ENCODE data around the gene PFN1. TPM values are rescaled to one million over a fixed set of nuclear protein-coding genes. Genes with fewer than 3 reads are reported as not detected.
A peak's percentile ranks its signal among the peaks of the same experiment; 100 is the strongest.

PFN1 gene
- total and polyA plus RNA-seq, 7 donors: 690 to 1,404 (median 911) TPM

DNA sequence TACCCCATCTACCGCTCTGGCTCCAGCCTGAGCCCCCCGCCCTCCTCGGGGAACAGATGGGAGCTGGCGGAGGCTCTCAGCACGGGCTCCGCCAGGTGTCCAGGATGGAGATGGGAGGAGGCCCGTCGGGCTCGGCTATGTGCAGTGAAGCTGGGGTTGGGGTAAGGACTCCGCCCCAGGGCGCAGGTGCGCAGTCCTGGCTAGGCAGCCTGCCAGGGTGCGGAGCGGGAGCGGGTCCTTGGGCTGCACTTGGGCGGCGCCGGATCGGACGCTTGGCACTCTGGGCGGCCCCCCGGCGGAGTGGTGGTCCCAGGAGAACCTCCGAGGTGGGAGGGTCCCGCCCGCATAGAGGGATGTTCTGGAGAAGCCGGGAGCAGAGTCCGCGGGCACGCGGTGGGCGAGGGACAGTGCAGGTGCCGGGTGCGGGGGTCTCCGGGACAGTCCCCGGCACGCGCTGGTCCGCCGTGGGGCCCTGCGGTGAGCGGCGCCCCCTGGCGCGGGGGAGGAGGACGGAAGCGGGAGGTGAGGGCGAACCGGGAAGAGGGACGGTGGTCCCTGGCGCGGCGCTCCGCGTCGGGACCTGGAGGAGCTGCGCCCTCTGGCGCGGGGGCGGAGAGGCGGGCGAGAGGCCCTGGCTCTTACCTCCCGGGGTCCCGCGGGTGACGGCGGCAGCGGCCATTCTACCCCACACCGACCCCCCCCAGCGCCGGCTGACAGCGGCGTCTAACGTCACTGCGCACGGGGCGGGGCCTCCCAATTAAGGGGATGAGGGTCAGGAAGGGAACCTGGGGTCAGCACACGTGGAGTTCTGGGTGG lies 38.8 kb upstream of the PFN1 start, which contains the start of gene CAMTA2:
Gene CAMTA2, minus strand, starts transcription at position 725 of the 816 bp plus-strand sequence. CDS start 1,453 bp downstream, outside the sequence.
- WGBS, 2 donors: 0 to 1% methylated on average over 78 of the region's 78 CpGs
- DNase-seq: peak; percentile 95
- Histone ChIP-seq H3K27ac (peak within 1 kb of the TSS; percentile 93 to 97 (median 95)), H3K36me3 (peaks cover 7 to 22% (median 8%) of the 10 kb centered on the region in 4 donors), H3K9me3 (no peaks in the 10 kb centered on the region), H3K27me3 (no peaks in the 10 kb centered on the region), H3K4me1 (peaks cover 0 to 31% (median 25%) of the 10 kb centered on the region in 4 donors), H3K4me3 (peak within 1 kb of the TSS; percentile 68 to 97 (median 80))
- TF ChIP-seq EP300 (IDR thresholded peaks at IDR 0.05) (no peak), POLR2AphosphoS5 (IDR thresholded peaks at IDR 0.05) (peak; percentile 74 to 91 (median 85)), POLR2A (IDR thresholded peaks at IDR 0.05) (peak; percentile 46 to 64)
- TF ChIP-seq, protein P1, sequence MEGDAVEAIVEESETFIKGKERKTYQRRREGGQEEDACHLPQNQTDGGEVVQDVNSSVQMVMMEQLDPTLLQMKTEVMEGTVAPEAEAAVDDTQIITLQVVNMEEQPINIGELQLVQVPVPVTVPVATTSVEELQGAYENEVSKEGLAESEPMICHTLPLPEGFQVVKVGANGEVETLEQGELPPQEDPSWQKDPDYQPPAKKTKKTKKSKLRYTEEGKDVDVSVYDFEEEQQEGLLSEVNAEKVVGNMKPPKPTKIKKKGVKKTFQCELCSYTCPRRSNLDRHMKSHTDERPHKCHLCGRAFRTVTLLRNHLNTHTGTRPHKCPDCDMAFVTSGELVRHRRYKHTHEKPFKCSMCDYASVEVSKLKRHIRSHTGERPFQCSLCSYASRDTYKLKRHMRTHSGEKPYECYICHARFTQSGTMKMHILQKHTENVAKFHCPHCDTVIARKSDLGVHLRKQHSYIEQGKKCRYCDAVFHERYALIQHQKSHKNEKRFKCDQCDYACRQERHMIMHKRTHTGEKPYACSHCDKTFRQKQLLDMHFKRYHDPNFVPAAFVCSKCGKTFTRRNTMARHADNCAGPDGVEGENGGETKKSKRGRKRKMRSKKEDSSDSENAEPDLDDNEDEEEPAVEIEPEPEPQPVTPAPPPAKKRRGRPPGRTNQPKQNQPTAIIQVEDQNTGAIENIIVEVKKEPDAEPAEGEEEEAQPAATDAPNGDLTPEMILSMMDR (IDR thresholded peaks at IDR 0.05): peak; percentile 75 to 83 (median 78)
- intact Hi-C loops (cut with DNase I): loop anchor here (1.0 to 5.0 kb wide), 4 partner anchors 18 to 200 kb away; partner anchors contain the start of genes GLTPD2 and VMO1

DNA sequence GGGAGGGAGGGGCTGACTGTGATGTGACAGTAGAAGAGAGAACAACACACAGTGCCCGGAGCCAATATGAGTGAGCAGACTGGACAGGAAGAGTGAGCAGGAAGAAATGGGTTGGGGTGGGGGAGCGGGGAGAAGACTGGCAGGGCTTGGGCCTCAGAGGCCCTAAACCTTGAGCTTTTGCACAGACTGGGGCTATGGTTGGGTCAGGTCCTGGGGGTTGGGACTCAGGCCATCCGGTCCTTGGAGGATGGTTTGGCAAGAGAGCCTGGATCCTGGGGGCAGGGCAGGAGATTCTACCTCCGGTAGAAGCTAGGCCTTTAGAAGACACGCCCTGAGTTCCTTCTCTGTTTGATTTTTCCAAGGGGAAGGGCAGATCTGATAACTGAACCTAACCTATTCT lies 38.1 kb upstream of the PFN1 start:
- Histone ChIP-seq H3K36me3 (peaks cover 8 to 29% (median 9%) of the 10 kb centered on the region in 4 donors), H3K4me3 (peak overlapping the region; percentile 68 to 97 (median 80)), H3K4me1 (peaks cover 0 to 31% (median 25%) of the 10 kb centered on the region in 4 donors), H3K9me3 (no peaks in the 10 kb centered on the region), H3K27ac (peak overlapping the region; percentile 93 to 97 (median 95)), H3K27me3 (no peaks in the 10 kb centered on the region)
- DNase-seq: peak; percentile 64
- TF ChIP-seq EP300 (IDR thresholded peaks at IDR 0.05) (no peak), POLR2A (IDR thresholded peaks at IDR 0.05) (no peak), POLR2AphosphoS5 (IDR thresholded peaks at IDR 0.05) (no peak)
- TF ChIP-seq, protein P1 (IDR thresholded peaks at IDR 0.05): no peak
- 16 to 49% methylated on average over 5 of the region's 5 CpGs for WGBS, 2 donors
- intact Hi-C loops (cut with DNase I): loop anchor here (2.0 to 5.0 kb wide), 3 partner anchors 18 to 199 kb away; partner anchors contain the start of genes GLTPD2 and VMO1

DNA sequence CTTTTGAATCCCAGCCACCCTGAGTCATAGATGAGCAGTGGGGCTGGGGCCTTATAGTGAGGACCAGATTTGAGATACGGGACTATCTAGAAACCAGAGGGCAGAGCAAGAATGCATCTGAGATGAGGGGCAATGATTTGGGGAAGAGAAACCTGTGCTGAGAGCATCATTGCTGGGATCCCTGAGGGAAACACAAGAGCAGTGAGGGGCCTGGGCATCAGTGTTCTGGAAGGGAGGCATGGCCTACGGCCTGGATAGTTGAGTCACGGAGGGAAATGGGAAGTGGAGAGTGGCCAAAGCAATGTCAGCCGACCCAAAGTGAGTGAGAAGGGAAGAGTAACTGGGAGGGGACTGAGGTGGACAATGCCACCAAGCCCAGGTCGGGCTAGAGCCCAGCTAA lies 34.0 kb upstream of the PFN1 start:
- intact Hi-C loops (cut with DNase I): loop anchor here (5.0 kb wide), 1 partner anchor 80 kb away; no protein-coding TSS in a partner anchor
- no peak overlapping the region for H3K4me3 ChIP-seq
- DNase-seq: no peak
- H3K4me1 ChIP-seq: peaks cover 0 to 23% (median 17%) of the 10 kb centered on the region in 4 donors
- peaks cover 18 to 66% (median 30%) of the 10 kb centered on the region in 4 donors for H3K36me3 ChIP-seq
- H3K27me3 ChIP-seq: no peaks in the 10 kb centered on the region
- no peak for TF ChIP-seq POLR2AphosphoS5 (IDR thresholded peaks at IDR 0.05)
- TF ChIP-seq, protein P1 (IDR thresholded peaks at IDR 0.05): no peak
- no peak for TF ChIP-seq POLR2A (IDR thresholded peaks at IDR 0.05)
- TF ChIP-seq EP300 (IDR thresholded peaks at IDR 0.05): no peak
- WGBS, 2 donors: 70 to 84% methylated on average over 5 of the region's 5 CpGs
- H3K9me3 ChIP-seq: no peaks in the 10 kb centered on the region
- no peak overlapping the region for H3K27ac ChIP-seq

DNA sequence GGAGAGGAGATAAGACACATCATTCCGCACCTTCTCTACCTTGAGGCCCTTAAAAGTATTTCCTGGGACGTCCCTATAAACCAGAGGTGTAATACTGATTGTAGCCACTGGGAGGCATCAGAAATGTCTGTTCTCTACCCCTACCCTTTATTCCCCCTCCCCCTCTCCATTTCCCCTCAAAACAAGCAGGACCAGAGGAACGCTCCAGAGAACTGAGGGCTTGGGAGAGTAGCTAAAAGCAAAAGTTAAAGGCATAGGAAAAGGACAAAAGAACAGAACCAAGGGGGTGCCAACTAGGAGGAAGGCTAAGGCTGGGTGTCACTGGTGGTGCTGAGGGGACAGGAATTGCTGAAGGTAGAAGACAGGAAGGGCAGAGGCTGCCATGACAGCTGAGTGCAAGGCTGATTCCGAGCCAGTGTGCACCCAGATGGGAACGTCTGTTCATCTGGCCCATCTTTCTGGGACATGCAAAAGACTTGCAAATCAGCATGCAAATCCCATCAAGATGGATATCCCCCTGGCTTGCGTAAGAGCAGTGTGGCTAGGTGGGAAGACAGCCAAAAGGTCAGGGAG lies 32.4 kb upstream of the PFN1 start:
- Histone ChIP-seq H3K4me3 (no peak overlapping the region), H3K27ac (no peak overlapping the region), H3K27me3 (no peaks in the 10 kb centered on the region), H3K36me3 (peaks cover 27 to 82% (median 38%) of the 10 kb centered on the region in 4 donors), H3K9me3 (no peaks in the 10 kb centered on the region), H3K4me1 (peaks cover 0 to 10% (median 5%) of the 10 kb centered on the region in 4 donors)
- WGBS, 2 donors: 37 to 39% methylated on average over 6 of the region's 6 CpGs
- intact Hi-C loops (cut with DNase I): loop anchor here (5.0 kb wide), 1 partner anchor 82 kb away; no protein-coding TSS in a partner anchor
- no peak for DNase-seq
- TF ChIP-seq, protein P1 (IDR thresholded peaks at IDR 0.05): peak; percentile 61 to 88 (median 80)
- TF ChIP-seq POLR2AphosphoS5 (IDR thresholded peaks at IDR 0.05): no peak
